ENCODE measurements around the gene ZFR2. TPM values are rescaled to one million over a fixed set of nuclear protein-coding genes. Genes with fewer than 3 reads are reported as not detected.

Gene ZFR2
- total and polyA plus RNA-seq, 2 of the 8 experiments (the other 6 are each of a cell fraction or from before 2014, with no cell fraction given) = 14.5 to 28.4 TPM

DNA sequence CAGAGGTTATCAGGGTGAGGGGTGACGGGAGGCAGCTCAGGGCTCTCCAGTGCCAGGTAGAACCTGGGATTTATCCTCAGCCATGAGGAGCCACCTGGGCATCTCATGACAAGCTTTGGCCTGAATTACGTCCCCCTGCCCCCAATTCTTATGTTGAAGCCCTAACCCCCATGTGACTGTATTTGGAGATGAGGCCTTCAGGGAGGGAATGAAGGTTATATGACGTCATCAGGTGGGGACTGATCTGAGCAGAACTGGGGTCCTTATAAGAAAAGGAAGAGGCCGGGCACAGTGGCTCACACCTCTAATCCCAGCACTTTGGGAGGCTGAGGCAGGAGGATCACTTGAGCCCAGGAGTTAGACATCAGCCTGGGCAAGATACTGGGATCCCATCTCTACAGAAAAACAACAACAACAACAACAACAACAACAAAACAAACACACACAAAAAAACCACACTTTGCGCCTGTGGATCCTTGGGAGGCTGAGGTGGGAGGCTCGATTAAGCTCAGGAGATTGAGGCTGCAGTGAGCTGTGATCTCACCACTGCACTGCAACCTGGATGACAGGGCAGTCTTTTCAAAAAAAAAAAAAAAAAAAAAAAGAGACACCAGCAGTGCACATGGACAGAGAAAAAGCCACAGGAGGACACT lies 18.4 kb downstream of the ZFR2 start:
- Histone ChIP-seq H4K5ac (ENCODE audit: insufficient read length, low read depth, low read length) (no peak overlapping the region), H4K8ac (ENCODE audit: extremely low read depth, insufficient read depth, low read length) (no peak overlapping the region), H4K91ac (replicated peaks; ENCODE audit: insufficient read length, low read length) (no peak overlapping the region), H3K4me2 (ENCODE audit: insufficient read depth in 1 of 2, low read depth in 2 of 2, low read length in 2 of 2) (no peak overlapping the region), H2BK120ac (replicated peaks; ENCODE audit: low read depth, low read length) (no peak overlapping the region), H3K4me1 (replicated peaks in 1 of 4; ENCODE audit: control insufficient read depth in 3 of 4, insufficient read depth in 4 of 4, low read length in 3 of 4) (no peaks in the 10 kb centered on the region), H3K79me1 (ENCODE audit: low read depth, low read length) (no peaks in the 10 kb centered on the region), H2BK15ac (ENCODE audit: low read length) (no peak overlapping the region), H3K23ac (ENCODE audit: insufficient read length) (no peak overlapping the region), H3K9me3 (ENCODE audit: insufficient read depth in 2 of 2, low read depth in 1 of 2, low read length in 1 of 2) (peaks cover 19 to 23% of the 10 kb centered on the region in 2 experiments; a peak in 3 of 4 replicates), H3K14ac (ENCODE audit: insufficient read length) (no peak overlapping the region), H3K27ac (ENCODE audit: low read depth, low read length) (no peak overlapping the region), H3K4me3 (ENCODE audit: extremely low read depth in 1 of 4, insufficient read depth in 2 of 4, low read depth in 3 of 4, low read length in 4 of 4) (no peak overlapping the region), H3K36me3 (ENCODE audit: control insufficient read depth in 2 of 4, insufficient read depth in 4 of 4, low read length in 3 of 4) (peaks cover 0 to 18% (median 5%) of the 10 kb centered on the region in 4 experiments; a peak in 6 of 8 replicates), H3K9ac (replicated peaks in 1 of 4; ENCODE audit: extremely low read depth in 1 of 4, low read depth in 3 of 4, low read length in 3 of 4) (no peak overlapping the region), H3K27me3 (replicated peaks in 1 of 4; ENCODE audit: control insufficient read depth in 3 of 4, extremely low read depth in 1 of 4, insufficient read depth in 3 of 4, low read length in 3 of 4) (no peaks in the 10 kb centered on the region), H2BK20ac (ENCODE audit: low read length) (no peak overlapping the region), H3K23me2 (ENCODE audit: low read depth, low read length) (no peaks in the 10 kb centered on the region), H3K79me2 (ENCODE audit: control insufficient read depth in 1 of 2, insufficient read depth in 2 of 2, low read length in 2 of 2) (no peaks in the 10 kb centered on the region), H2AFZ (ENCODE audit: low read length) (no peak overlapping the region), H2AK5ac (ENCODE audit: low read depth, low read length) (no peak overlapping the region), H3K18ac (ENCODE audit: extremely low read depth, low read length) (no peak overlapping the region), H2BK12ac (ENCODE audit: low read depth, low read length) (no peak overlapping the region), H2BK5ac (ENCODE audit: low read depth, low read length) (no peak overlapping the region), H4K20me1 (replicated peaks in 1 of 2; ENCODE audit: control insufficient read depth in 1 of 2, insufficient read depth in 2 of 2, low read length in 2 of 2) (no peaks in the 10 kb centered on the region), H3K56ac (replicated peaks; ENCODE audit: insufficient read length, low read depth, low read length) (no peak overlapping the region), H3K4ac (replicated peaks; ENCODE audit: insufficient read length, low read depth, low read length) (no peak overlapping the region)
- no peak for TF ChIP-seq YY1 (IDR thresholded peaks at IDR 0.05; ENCODE audit: low read depth, low read length)
- no peak for FAIRE-seq
- POLR2A ChIA-PET (ENCODE audit: partially characterized antibody) = interaction anchor here (0.6 to 1.4 kb wide), 2 partner anchors 14 to 19 kb away, joined by 3 read pairs; partner anchors contain the start of gene ZFR2
- no peak for DNase-seq (ENCODE audit: low read depth in 1 of 2, low spot score in 2 of 2)
- WGBS, 2 experiments (ENCODE audit: extremely low coverage in 1 of 2, insufficient coverage in 1 of 2, insufficient read length in 1 of 2, insufficient replicate concordance in 2 of 2, low coverage in 1 of 2, low lambda C conversion rate in 2 of 2, missing lambda C conversion rate in 1 of 2) = 84% methylated on average over 6 of the region's 6 CpGs; no CpG with 5 or more reads in 1 of the 2 experiments
- CTCF ChIA-PET (ENCODE audit: partially characterized antibody) = interaction anchor here (1.4 to 3.7 kb wide), 4 partner anchors 11 to 266 kb away, joined by 4 to 21 read pairs (median 8); no protein-coding TSS in a partner anchor

All from H1 (cell line).